ENCODE results near the gene NMRK2. TPM values are rescaled to one million over a fixed set of nuclear protein-coding genes. Genes with fewer than 3 reads are reported as not detected.
"Not testable (repeated sequence)": the region's sequence is repeated elsewhere in the genome, so short reads cannot be mapped to it uniquely, and the experiment has no call there.

The NMRK2 gene
- polyA plus RNA-seq (ENCODE audit: insufficient read length in 4 of 4), result under 1 TPM in 3 of 4 donors, not detected in 1; 0.16 to 0.25 (median 0.18) TPM

- no peak for DNase-seq (ENCODE audit: low read depth in 4 of 4, low spot score in 2 of 4)
These were observed at the start of gene NMRK2 for GRCh38 chr19:3932931-3933810. NMRK2 (plus strand) TSS chr19:3933069; CDS start chr19:3933672, 603 bp downstream.

- DNase-seq (ENCODE audit: low read depth in 4 of 4, low spot score in 2 of 4), result no peak
These were observed 42.3 kb upstream of the NMRK2 start for GRCh38 chr19:3890591-3890990.

GRCh38 chr19:3893509-3894179 lies 39.2 kb upstream of the NMRK2 start:
- DNase-seq (ENCODE audit: low read depth in 4 of 4, low spot score in 2 of 4), result no peak

- DNase-seq (ENCODE audit: low read depth in 4 of 4, low spot score in 2 of 4), result not testable (repeated sequence)
These were observed 37.9 kb upstream of the NMRK2 start for GRCh38 chr19:3894959-3895358.

- DNase-seq (ENCODE audit: low read depth in 4 of 4, low spot score in 2 of 4), result no peak
These were observed 37.1 kb upstream of the NMRK2 start for GRCh38 chr19:3895788-3896187.

GRCh38 chr19:3897936-3898335 lies 34.9 kb upstream of the NMRK2 start:
- no peak for DNase-seq (ENCODE audit: low read depth in 4 of 4, low spot score in 2 of 4)

- DNase-seq (ENCODE audit: low read depth in 4 of 4, low spot score in 2 of 4), result no peak
These were observed 34.4 kb upstream of the NMRK2 start for GRCh38 chr19:3898426-3898825.

- no peak for DNase-seq (ENCODE audit: low read depth in 4 of 4, low spot score in 2 of 4)
These were observed 33.2 kb upstream of the NMRK2 start for GRCh38 chr19:3899531-3900294.

- DNase-seq (ENCODE audit: low read depth in 4 of 4, low spot score in 2 of 4), result no peak
These were observed 30.4 kb upstream of the NMRK2 start for GRCh38 chr19:3902317-3902973.

- no peak for DNase-seq (ENCODE audit: low read depth in 4 of 4, low spot score in 2 of 4)
These were observed 28.6 kb upstream of the NMRK2 start for GRCh38 chr19:3904233-3904632.

- no peak for DNase-seq (ENCODE audit: low read depth in 4 of 4, low spot score in 2 of 4)
These were observed 25.1 kb upstream of the NMRK2 start for GRCh38 chr19:3907626-3908265.

GRCh38 chr19:3908266-3909054 lies 24.4 kb upstream of the NMRK2 start:
- no peak for DNase-seq (ENCODE audit: low read depth in 4 of 4, low spot score in 2 of 4)

GRCh38 chr19:3910105-3910504 lies 22.8 kb upstream of the NMRK2 start:
- DNase-seq (ENCODE audit: low read depth in 4 of 4, low spot score in 2 of 4), result no peak

GRCh38 chr19:3914199-3914598 lies 18.7 kb upstream of the NMRK2 start:
- no peak for DNase-seq (ENCODE audit: low read depth in 4 of 4, low spot score in 2 of 4)

- DNase-seq (ENCODE audit: low read depth in 4 of 4, low spot score in 2 of 4), result no peak
These were observed 16.8 kb upstream of the NMRK2 start for GRCh38 chr19:3916033-3916432.

- no peak for DNase-seq (ENCODE audit: low read depth in 4 of 4, low spot score in 2 of 4)
These were observed 13.1 kb upstream of the NMRK2 start for GRCh38 chr19:3919793-3920192.

GRCh38 chr19:3923096-3923758 lies 9.6 kb upstream of the NMRK2 start:
- no peak for DNase-seq (ENCODE audit: low read depth in 4 of 4, low spot score in 2 of 4)

GRCh38 chr19:3923912-3924311 lies 9.0 kb upstream of the NMRK2 start:
- DNase-seq (ENCODE audit: low read depth in 4 of 4, low spot score in 2 of 4), result no peak

GRCh38 chr19:3931041-3931440 lies 1.8 kb upstream of the NMRK2 start:
- DNase-seq (ENCODE audit: low read depth in 4 of 4, low spot score in 2 of 4), result no peak

Measured in left renal cortex interstitium (tissue), 4 donors.